HG03575 (cell line): ENCODE measurements around the gene SLC34A1.
"Not testable (repeated sequence)": the region's sequence is repeated elsewhere in the genome, so short reads cannot be mapped to it uniquely, and the experiment has no call there.

ENCODE experiments used
- ATAC-seq: cut with Tn5 transposase; IDR thresholded peaks from one replicate; pipeline ENCODE4 v1.9.1; 2021; ENCODE audit not compliant: unreplicated experiment, insufficient number of reproducible peaks, low FRiP score; ENCODE audit errors: extremely low read depth

SLC34A1 gene

GRCh38 chr5:177366528-177367322, 17.5 kb upstream of the SLC34A1 start:
- no peak for ATAC-seq

GRCh38 chr5:177367323-177367848, 16.8 kb upstream of the SLC34A1 start:
- ATAC-seq, result no peak

GRCh38 chr5:177367981-177368868, 16.0 kb upstream of the SLC34A1 start:
- no peak for ATAC-seq

GRCh38 chr5:177368869-177369644, 15.2 kb upstream of the SLC34A1 start:
- no peak for ATAC-seq

- ATAC-seq, result no peak
Observed at GRCh38 chr5:177369645-177370440, 14.4 kb upstream of the SLC34A1 start.

GRCh38 chr5:177370488-177371119, 13.6 kb upstream of the SLC34A1 start:
- no peak for ATAC-seq

- ATAC-seq, result no peak
Observed at GRCh38 chr5:177371120-177372033, 12.9 kb upstream of the SLC34A1 start.

GRCh38 chr5:177372034-177372896, 12.0 kb upstream of the SLC34A1 start:
- ATAC-seq, result no peak

- no peak for ATAC-seq
Observed at GRCh38 chr5:177372910-177373309, 11.3 kb upstream of the SLC34A1 start.

GRCh38 chr5:177373806-177374205, 10.4 kb upstream of the SLC34A1 start:
- ATAC-seq, result no peak

- ATAC-seq, result no peak
Observed at GRCh38 chr5:177374211-177374610, 10.0 kb upstream of the SLC34A1 start.

- not testable (repeated sequence) for ATAC-seq
Observed at GRCh38 chr5:177375516-177375915, 8.7 kb upstream of the SLC34A1 start.

GRCh38 chr5:177376107-177376506, 8.1 kb upstream of the SLC34A1 start:
- no peak for ATAC-seq

GRCh38 chr5:177377851-177378776, 6.1 kb upstream of the SLC34A1 start:
- no peak for ATAC-seq
